ENCODE data around the gene PRR5. TPM values are rescaled to one million over a fixed set of nuclear protein-coding genes. Genes with fewer than 3 reads are reported as not detected.

PRR5 gene
- total and polyA plus RNA-seq, 4 donors: 11.5 to 49.1 (median 19.3) TPM

- H3K27ac ChIP-seq (ENCODE audit: low read depth in 1 of 2, low read length in 2 of 2): peak overlapping the region; percentile 84 to 91
- 21% methylated on average over 18 of the region's 18 CpGs for WGBS
These were observed 12.8 kb downstream of the PRR5 start for GRCh38 chr22:44714703-44715350.

GRCh38 chr22:44718418-44718817, 16.4 kb downstream of the PRR5 start:
- H3K27me3 ChIP-seq (ENCODE audit: control insufficient read depth in 4 of 4, insufficient read depth in 4 of 4, low read length in 3 of 4): no peaks in the 10 kb centered on the region
- peaks cover 0 to 5% (median 3%) of the 10 kb centered on the region in 4 donors for H3K36me3 ChIP-seq (ENCODE audit: control insufficient read depth in 4 of 4, insufficient read depth in 3 of 4, low read depth in 1 of 4, low read length in 3 of 4)
- DNase-seq (ENCODE audit: low spot score): no peak
- H3K9ac ChIP-seq (ENCODE audit: low read depth in 1 of 2, low read length in 2 of 2): no peak overlapping the region
- H3K27ac ChIP-seq (ENCODE audit: low read depth in 1 of 2, low read length in 2 of 2): no peak overlapping the region
- H3K4me1 ChIP-seq (ENCODE audit: control insufficient read depth in 4 of 4, insufficient read depth in 4 of 4, low read length in 3 of 4): peaks cover 7 to 36% (median 25%) of the 10 kb centered on the region in 4 donors
- H3K9me3 ChIP-seq (ENCODE audit: control insufficient read depth in 4 of 4, low read length in 3 of 4): no peaks in the 10 kb centered on the region
- no peak overlapping the region for H3K4me3 ChIP-seq (ENCODE audit: low read depth in 1 of 3, low read length in 3 of 3)
- 82% methylated on average over 3 of the region's 3 CpGs for WGBS
- TF ChIP-seq HNF4G (IDR thresholded peaks at IDR 0.05): no peak
- no peak for TF ChIP-seq GABPA (IDR thresholded peaks at IDR 0.05 in 1 of 2, conservative IDR thresholded peaks at IDR 0.05 in 1 of 2)
- TF ChIP-seq JUND (IDR thresholded peaks at IDR 0.05): no peak
- no peak for TF ChIP-seq REST (IDR thresholded peaks at IDR 0.05)
- TF ChIP-seq TAF1 (conservative IDR thresholded peaks at IDR 0.05): no peak
- TF ChIP-seq FOXA1 (IDR thresholded peaks at IDR 0.05): no peak
- no peak for TF ChIP-seq MAX (IDR thresholded peaks at IDR 0.05)
- TF ChIP-seq ATF3 (IDR thresholded peaks at IDR 0.05): no peak
- TF ChIP-seq RAD21 (IDR thresholded peaks at IDR 0.05): no peak
- no peak for TF ChIP-seq CTCF (IDR thresholded peaks at IDR 0.05; ENCODE audit: low read depth, low read length, missing input control)
- no peak for TF ChIP-seq YY1 (IDR thresholded peaks at IDR 0.05)
- TF ChIP-seq EGR1 (IDR thresholded peaks at IDR 0.05; ENCODE audit: low read depth in 2 of 2): no peak
- no peak for TF ChIP-seq FOXA2 (IDR thresholded peaks at IDR 0.05)
- no peak for TF ChIP-seq ZBTB33 (IDR thresholded peaks at IDR 0.05)
- no peak for TF ChIP-seq RXRA (IDR thresholded peaks at IDR 0.05)
- TF ChIP-seq SP1 (IDR thresholded peaks at IDR 0.05): no peak

More at GRCh38 chr22:44714703-44715350, 12.8 kb downstream of the PRR5 start:
- Histone ChIP-seq H3K36me3 (ENCODE audit: control insufficient read depth in 4 of 4, insufficient read depth in 3 of 4, low read depth in 1 of 4, low read length in 3 of 4) (no peaks in the 10 kb centered on the region), H3K4me1 (ENCODE audit: control insufficient read depth in 4 of 4, insufficient read depth in 4 of 4, low read length in 3 of 4) (peaks cover 28 to 67% (median 48%) of the 10 kb centered on the region in 4 donors), H3K27me3 (ENCODE audit: control insufficient read depth in 4 of 4, insufficient read depth in 4 of 4, low read length in 3 of 4) (no peaks in the 10 kb centered on the region), H3K9ac (ENCODE audit: low read depth in 1 of 2, low read length in 2 of 2) (peak overlapping the region in 1 of 2 donors; percentile 3), H3K9me3 (ENCODE audit: control insufficient read depth in 4 of 4, low read length in 3 of 4) (no peaks in the 10 kb centered on the region), H3K4me3 (ENCODE audit: low read depth in 1 of 3, low read length in 3 of 3) (peak overlapping the region; percentile 38 to 64 (median 45))
- no peak for DNase-seq (ENCODE audit: low spot score)
- peak; percentile 57 for TF ChIP-seq YY1 (IDR thresholded peaks at IDR 0.05)
- peak; percentile 21 for TF ChIP-seq SP1 (IDR thresholded peaks at IDR 0.05)
- peak; percentile 79 for TF ChIP-seq NR2F2 (IDR thresholded peaks at IDR 0.05)
- no peak for TF ChIP-seq CTCF (IDR thresholded peaks at IDR 0.05; ENCODE audit: low read depth, low read length, missing input control)
